ENCODE measurements around the gene GPX6. TPM values are rescaled to one million over a fixed set of nuclear protein-coding genes. Genes with fewer than 3 reads are reported as not detected.

Gene GPX6
- total RNA-seq, 1 experiment from 2014 or later, result not detected

- H3K4me3 ChIP-seq (replicated peaks in 1 of 2; ENCODE audit: low read depth in 1 of 2, low read length in 2 of 2), result no peak overlapping the region
- intact Hi-C loops (cut with micrococcal nuclease), result no loop called here
- TF ChIP-seq RAD21 (IDR thresholded peaks at IDR 0.05; ENCODE audit: low read depth) (no peak), REST (IDR thresholded peaks at IDR 0.05; ENCODE audit: low read depth) (no peak)
- H3K27ac ChIP-seq (ENCODE audit: low read depth, low read length), result no peak overlapping the region
- ChIA-PET RAD21 (ENCODE audit: low non-redundant PET in 1 of 2, low total read pairs in 2 of 2, uncharacterized antibody in 2 of 2, unreplicated experiment in 2 of 2) (no interaction called here), CTCF (interaction anchor here (1.2 to 1.4 kb wide), 2 partner anchors 9 to 15 kb away, joined by 3 to 4 read pairs; no protein-coding TSS in a partner anchor), POLR2A (no interaction called here)
- ATAC-seq, result no peak
- no TSS peak for BruUV-seq (replicated peaks)
- peak overlapping the region; percentile 72 for H2AFZ ChIP-seq (ENCODE audit: low read depth, low read length, poor library complexity, severe bottlenecking)
- no peaks in the 10 kb centered on the region for H3K9me3 ChIP-seq (ENCODE audit: control insufficient read depth in 1 of 2, insufficient read depth in 1 of 2, low read depth in 1 of 2, low read length in 2 of 2)
- no peaks in the 10 kb centered on the region for H3K36me3 ChIP-seq (ENCODE audit: control insufficient read depth in 1 of 2, insufficient read depth in 2 of 2, low read length in 2 of 2)
- no peaks in the 10 kb centered on the region for H4K20me1 ChIP-seq (ENCODE audit: insufficient read depth)
- peaks cover 6 to 7% of the 10 kb centered on the region in 2 experiments; a peak in 2 of 4 replicates for H3K4me1 ChIP-seq (ENCODE audit: control insufficient read depth in 1 of 2, insufficient read depth in 2 of 2, low read length in 2 of 2)
- H3K9ac ChIP-seq (ENCODE audit: low read length), result no peak overlapping the region
- no peak for DNase-seq (ENCODE audit: low read depth, low spot score)
- H3K9me2 ChIP-seq (ENCODE audit: insufficient read depth), result no peaks in the 10 kb centered on the region
- no peaks in the 10 kb centered on the region for H3K27me3 ChIP-seq (ENCODE audit: insufficient read depth, low read length)
- H3K79me2 ChIP-seq (ENCODE audit: insufficient read depth, low read length), result no peaks in the 10 kb centered on the region
- H3K4me2 ChIP-seq (ENCODE audit: low read length), result no peak overlapping the region
Observed at GRCh38 chr6:28522594-28523240, 7.1 kb upstream of the GPX6 start.

GRCh38 chr6:28517964-28518363 is 2.4 kb upstream of the GPX6 start:
- no peak for ATAC-seq
- BruUV-seq (replicated peaks), result no TSS peak
- Histone ChIP-seq H3K27me3 (ENCODE audit: insufficient read depth, low read length) (no peaks in the 10 kb centered on the region; the same call in 1 of the 2 replicates), H3K9ac (ENCODE audit: low read length) (no peak overlapping the region), H3K9me2 (ENCODE audit: insufficient read depth) (no peaks in the 10 kb centered on the region), H4K20me1 (ENCODE audit: insufficient read depth) (no peaks in the 10 kb centered on the region), H3K4me2 (ENCODE audit: low read length) (no peak overlapping the region), H3K9me3 (ENCODE audit: control insufficient read depth in 1 of 2, insufficient read depth in 1 of 2, low read depth in 1 of 2, low read length in 2 of 2) (no peaks in the 10 kb centered on the region), H3K4me1 (ENCODE audit: control insufficient read depth in 1 of 2, insufficient read depth in 2 of 2, low read length in 2 of 2) (peaks cover under 1% of the 10 kb centered on the region in 2 experiments; a peak in 2 of 4 replicates), H3K36me3 (ENCODE audit: control insufficient read depth in 1 of 2, insufficient read depth in 2 of 2, low read length in 2 of 2) (no peaks in the 10 kb centered on the region), H3K79me2 (ENCODE audit: insufficient read depth, low read length) (no peaks in the 10 kb centered on the region), H3K27ac (ENCODE audit: low read depth, low read length) (no peak overlapping the region), H2AFZ (ENCODE audit: low read depth, low read length, poor library complexity, severe bottlenecking) (no peak overlapping the region), H3K4me3 (replicated peaks in 1 of 2; ENCODE audit: low read depth in 1 of 2, low read length in 2 of 2) (no peak overlapping the region)
- CTCF ChIA-PET, result no interaction called here
- POLR2A ChIA-PET, result no interaction called here
- intact Hi-C loops (cut with micrococcal nuclease), result no loop called here
- RAD21 ChIA-PET (ENCODE audit: low non-redundant PET in 1 of 2, low total read pairs in 2 of 2, uncharacterized antibody in 2 of 2, unreplicated experiment in 2 of 2), result no interaction called here
- no peak for DNase-seq (ENCODE audit: low read depth, low spot score)
- TF ChIP-seq POLR2AphosphoS5 (IDR thresholded peaks at IDR 0.05; ENCODE audit: low read depth, low read length), result no peak
- no peak for TF ChIP-seq SP1 (IDR thresholded peaks at IDR 0.05; ENCODE audit: low read depth)
- TF ChIP-seq ZBTB33 (IDR thresholded peaks at IDR 0.05; ENCODE audit: extremely low read depth, insufficient replicate concordance, low read length), result no peak
- no peak for TF ChIP-seq MAX (IDR thresholded peaks at IDR 0.05)
- TF ChIP-seq SRF (IDR thresholded peaks at IDR 0.05; ENCODE audit: low read depth), result no peak
- no peak for TF ChIP-seq SIN3A (IDR thresholded peaks at IDR 0.05; ENCODE audit: low read depth)
- no peak for TF ChIP-seq CBX3 (IDR thresholded peaks at IDR 0.05; ENCODE audit: low read depth)
- no peak for TF ChIP-seq EGR1 (IDR thresholded peaks at IDR 0.05; ENCODE audit: low read depth)
- no peak for TF ChIP-seq YY1 (IDR thresholded peaks at IDR 0.05; ENCODE audit: extremely low read depth, insufficient replicate concordance, low read depth, low read length)
- TF ChIP-seq CEBPB (IDR thresholded peaks at IDR 0.05; ENCODE audit: low read depth), result no peak
- no peak for TF ChIP-seq EZH2 (IDR thresholded peaks at IDR 0.05)
- TF ChIP-seq FOSL1 (IDR thresholded peaks at IDR 0.05; ENCODE audit: low read depth), result no peak
- no peak for TF ChIP-seq ZFX (IDR thresholded peaks at IDR 0.05)
- no peak for TF ChIP-seq ATF3 (IDR thresholded peaks at IDR 0.05)
- no peak for TF ChIP-seq JUND (IDR thresholded peaks at IDR 0.05)

Data from HCT116 (cell line).